GM19452 (cell line): Measurements from ENCODE around the gene WFDC5.
"Not testable (repeated sequence)": the region's sequence is repeated elsewhere in the genome, so short reads cannot be mapped to it uniquely, and the experiment has no call there.

Source experiments
- ATAC-seq: cut with Tn5 transposase; IDR thresholded peaks from one replicate; pipeline ENCODE4 v1.9.1; 2021; ENCODE audit not compliant: unreplicated experiment

WFDC5 gene

GRCh38 chr20:45090481-45090880, 24.5 kb downstream of the WFDC5 start:
- ATAC-seq: no peak

- ATAC-seq: no peak
Observed at GRCh38 chr20:45088247-45088646, 26.7 kb downstream of the WFDC5 start.

GRCh38 chr20:45087814-45088213, 27.2 kb downstream of the WFDC5 start:
- ATAC-seq: no peak

GRCh38 chr20:45087097-45087790, 27.7 kb downstream of the WFDC5 start:
- ATAC-seq: no peak

- ATAC-seq: no peak
Observed at GRCh38 chr20:45085867-45086266, 29.1 kb downstream of the WFDC5 start.

GRCh38 chr20:45085289-45085688, 29.7 kb downstream of the WFDC5 start:
- no peak for ATAC-seq

DNA sequence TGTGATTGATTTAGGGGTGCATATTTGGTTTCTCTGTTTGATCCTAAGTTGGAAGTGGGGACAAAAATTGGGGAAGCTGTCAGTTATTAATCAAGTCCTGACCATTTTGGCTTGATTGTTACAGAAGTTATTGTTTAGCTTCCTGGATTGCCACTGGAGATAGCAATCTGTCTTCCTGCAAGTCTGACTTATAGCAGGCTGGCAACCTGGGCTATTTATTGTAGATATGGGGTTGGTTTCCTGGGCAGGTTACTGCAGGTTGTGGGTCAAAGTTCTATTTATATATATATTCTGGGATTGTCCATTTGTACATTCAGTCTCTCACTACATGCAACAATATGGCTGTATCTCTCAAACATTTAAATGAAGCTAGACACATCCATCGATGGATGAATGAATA, 31.8 kb downstream of the WFDC5 start:
- no peak for ATAC-seq

DNA sequence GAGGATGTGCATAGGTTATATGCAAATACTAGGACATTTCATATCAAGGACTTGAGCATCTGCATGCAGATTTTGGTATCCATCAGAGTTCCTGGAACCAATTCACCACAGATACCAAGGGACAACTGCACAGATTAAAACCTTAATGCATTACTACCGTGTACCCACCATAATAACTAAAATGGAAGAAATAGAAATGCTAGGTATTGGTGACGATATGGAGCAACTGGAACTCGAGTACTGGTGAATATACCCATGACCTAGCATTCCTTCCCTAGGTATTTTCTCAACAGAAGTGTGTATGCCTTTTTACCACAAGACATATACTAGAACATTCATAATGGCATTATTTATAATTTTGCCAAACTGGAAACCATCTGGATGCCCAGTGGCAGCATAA, 32.5 kb downstream of the WFDC5 start:
- ATAC-seq: no peak

DNA sequence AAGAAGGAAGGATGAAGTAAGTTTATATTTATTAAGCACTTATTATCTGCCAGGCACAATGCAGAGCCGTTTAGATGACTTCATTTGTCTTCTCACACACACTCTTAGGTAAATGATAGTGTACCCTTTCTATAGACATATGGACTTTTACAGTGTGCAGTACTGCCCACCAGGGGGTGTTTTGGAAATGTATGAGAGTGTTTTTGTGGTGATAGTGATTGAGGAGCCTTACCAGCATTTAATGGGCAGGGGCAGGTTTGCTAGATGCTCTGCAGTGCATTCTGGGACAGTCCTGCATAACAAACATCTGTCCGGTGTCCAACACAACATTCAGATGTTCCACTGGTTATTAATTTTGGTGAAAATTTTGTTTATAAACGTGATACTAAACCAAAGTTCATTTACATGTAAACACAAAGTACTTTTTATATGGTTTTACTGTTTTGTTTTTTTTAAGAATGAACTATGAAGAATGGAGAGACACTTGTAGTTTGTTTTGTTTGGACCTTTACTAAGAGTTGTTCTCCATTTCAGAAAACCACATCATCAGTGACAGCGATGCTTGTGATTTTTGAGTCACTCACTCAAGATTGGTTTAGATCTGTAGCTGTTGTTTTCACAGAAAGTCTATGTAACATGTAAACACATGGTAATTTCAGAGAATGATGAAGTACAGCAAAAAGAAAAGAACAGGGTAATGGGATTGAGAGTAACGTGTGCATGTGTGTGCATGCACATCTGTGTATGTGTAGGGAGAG, 33.9 kb downstream of the WFDC5 start:
- no peak for ATAC-seq

DNA sequence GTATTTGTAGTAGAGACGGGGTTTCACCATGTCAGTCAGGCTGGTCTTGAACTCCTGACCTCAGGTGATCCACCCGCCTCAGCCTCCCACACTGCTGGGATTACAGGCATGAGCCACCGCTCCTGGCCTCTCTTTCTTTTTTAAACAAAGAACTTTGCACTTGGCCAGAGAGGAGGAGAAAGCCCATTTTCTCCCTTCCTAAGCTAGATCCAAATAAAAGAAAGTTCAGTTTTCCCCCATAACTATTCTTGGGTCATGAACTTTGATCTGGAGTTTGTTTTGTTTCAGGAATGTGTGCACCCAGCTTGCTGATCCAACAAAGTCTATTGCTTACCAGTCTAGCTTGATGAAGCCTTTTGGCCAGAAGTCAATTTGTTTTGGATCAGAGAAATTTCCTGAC, 37.4 kb downstream of the WFDC5 start:
- no peak for ATAC-seq

DNA sequence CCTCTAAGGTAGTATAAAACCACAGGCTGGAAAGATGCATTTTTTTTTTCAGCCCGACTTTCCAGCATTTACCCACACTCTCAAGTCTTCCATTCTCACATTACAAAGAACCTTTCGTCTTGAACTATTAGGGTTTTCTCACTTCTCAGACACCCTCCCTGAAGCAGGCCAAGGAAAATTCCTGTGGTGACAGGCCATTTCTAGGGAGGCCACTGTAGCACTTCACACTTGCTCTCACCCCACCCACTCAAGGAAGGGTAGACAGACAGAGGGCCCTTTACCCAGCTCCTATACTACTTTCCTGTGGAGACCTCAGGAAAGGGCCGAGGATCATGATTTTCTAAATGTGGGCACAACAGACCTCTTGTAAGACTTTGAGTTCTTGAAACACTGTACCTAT, 41.8 kb downstream of the WFDC5 start:
- ATAC-seq: no peak

GRCh38 chr20:45072066-45072465, 42.9 kb downstream of the WFDC5 start:
- ATAC-seq: no peak

DNA sequence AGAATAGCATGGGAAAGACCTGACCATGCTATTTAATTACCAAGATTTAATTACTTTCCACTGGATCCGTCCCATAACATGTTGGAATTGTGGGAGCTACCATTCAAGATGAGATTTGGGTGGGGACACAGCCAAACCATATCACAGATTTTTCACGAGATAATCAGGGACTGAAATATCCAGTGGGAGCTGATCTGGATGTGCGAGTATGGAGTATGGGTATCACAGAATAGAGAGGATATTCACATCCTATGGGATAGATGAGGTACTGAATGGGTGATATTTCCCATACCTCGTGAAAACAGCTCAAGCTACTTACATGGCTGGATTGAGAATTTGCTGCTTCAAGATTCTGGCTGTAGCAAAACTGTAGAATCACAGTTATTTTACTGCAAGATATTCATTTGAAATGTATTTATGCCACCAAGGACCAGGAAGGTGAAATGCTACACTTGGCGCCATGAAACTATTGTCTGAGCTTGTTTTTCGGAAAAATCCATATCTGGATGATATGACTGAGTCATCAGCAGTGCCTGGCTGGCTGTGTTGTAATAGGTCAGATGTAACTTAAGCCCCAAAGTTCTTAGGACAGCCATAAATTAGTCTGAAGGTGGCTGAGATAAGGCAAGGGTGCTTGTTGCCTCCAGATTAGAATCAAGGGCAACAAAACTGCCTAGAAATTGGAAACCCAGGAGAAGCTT, 43.9 kb downstream of the WFDC5 start:
- no peak for ATAC-seq

DNA sequence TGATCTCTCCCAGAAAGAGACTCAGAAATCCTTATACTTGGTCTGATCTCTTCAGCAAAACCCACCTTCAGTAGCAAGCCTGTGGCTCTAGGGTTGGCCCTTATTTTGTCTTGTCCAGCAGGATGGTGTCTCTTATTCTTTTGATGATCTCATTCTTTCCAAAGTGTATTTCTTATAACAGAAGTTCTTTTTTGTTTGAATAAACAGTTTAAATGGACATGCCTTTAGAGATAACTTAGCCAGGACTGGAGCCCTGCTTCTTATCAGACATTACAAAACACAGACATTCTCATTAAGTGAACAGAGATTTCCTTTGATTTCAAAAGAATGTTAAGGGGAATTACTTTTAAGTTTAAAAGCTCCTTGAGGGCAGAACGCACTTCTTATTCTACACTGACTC, 45.7 kb downstream of the WFDC5 start:
- ATAC-seq: no peak

DNA sequence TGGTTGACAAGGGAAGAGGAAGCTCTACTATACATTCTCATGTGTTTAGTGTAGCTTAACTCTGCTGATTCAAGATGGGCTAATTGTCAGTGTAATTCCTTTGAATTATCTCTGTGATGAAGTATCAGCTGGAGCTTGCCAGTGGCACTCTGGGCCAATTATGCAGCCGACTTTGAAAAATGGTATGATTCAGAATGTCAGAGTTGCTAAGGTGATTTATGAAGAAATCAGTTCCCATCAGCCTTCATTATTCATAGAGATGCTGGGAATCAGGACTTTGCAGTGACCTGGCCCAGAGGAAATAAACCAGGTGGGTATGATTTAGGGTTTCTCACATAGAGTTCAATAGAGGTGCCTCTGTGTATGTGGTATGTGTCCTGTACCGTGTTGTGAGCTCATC, 47.4 kb downstream of the WFDC5 start:
- no peak for ATAC-seq

- ATAC-seq: no peak
Observed at GRCh38 chr20:45067087-45067486, 47.9 kb downstream of the WFDC5 start.

DNA sequence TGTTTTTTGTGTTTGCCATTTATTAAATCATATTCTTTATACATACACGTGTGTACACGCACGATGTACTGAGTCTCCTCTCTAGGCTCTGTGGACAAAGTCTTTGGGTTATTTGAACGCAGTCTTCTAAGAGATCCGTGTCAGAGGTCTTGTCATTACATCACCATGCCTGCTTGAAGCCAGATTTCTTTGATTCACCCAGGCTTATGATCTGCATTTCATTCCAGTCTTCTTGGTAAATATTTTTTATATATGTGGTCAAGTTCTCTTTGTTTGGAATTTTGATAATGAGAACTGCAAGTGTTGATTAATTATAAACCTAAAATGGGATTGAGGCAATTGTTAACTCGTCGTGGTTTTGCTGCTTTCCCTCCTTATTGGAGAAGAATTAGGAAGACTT, 48.6 kb downstream of the WFDC5 start:
- ATAC-seq: no peak

DNA sequence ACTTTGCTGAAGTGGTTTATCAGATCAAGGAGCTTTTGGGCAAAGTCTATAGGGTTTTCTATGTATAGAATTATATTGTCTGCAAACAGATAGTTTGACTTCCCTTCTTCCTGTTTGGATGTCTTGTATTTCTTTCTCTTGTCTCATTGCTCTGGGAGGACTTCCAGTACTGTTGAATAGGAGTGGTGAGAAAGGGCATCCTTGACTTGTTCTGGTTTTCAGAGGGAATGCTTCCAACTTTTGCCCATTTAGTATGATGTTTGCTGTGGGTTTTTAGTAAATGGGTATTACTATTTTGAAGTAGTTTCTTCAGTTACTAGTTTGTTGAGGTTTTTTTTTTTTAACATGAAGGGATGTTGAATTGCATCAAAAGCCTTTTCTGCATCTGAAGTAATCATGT, 50.2 kb downstream of the WFDC5 start:
- ATAC-seq: no peak

GRCh38 chr20:45063107-45063506, 51.9 kb downstream of the WFDC5 start:
- not testable (repeated sequence) for ATAC-seq

- ATAC-seq: no peak
Observed at GRCh38 chr20:45061244-45061643, 53.7 kb downstream of the WFDC5 start.

DNA sequence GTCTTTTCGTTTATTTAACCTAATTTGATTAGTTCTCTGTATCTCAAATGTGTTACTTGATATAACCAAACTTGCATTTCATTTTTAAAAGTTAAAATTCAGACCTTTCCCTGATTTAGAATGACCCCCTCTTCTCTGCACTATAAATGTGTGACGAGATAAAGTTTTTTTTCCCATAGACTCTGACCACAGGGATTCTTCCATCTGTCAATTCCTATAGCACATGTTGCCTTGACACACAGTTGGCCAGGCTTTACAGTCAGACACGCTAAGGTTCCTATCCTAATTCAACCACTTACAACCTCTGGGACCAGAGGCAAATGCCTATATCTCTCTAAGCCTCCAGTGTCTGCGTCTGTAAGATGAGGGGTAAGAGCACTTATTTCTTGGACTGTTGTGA, 54.7 kb downstream of the WFDC5 start:
- ATAC-seq: no peak
